ENCODE measurements around the gene LEP. TPM values are rescaled to one million over a fixed set of nuclear protein-coding genes. Genes with fewer than 3 reads are reported as not detected.

The LEP gene
- total and polyA plus RNA-seq, 4 donors, result 0.37 to 1.3 TPM; not detected in 2

GRCh38 chr7:128215281-128215680, 25.8 kb upstream of the LEP start:
- H3K4me3 ChIP-seq, result no peak overlapping the region
- no peak overlapping the region for H3K9ac ChIP-seq (ENCODE audit: insufficient read depth in 1 of 2, low read length in 2 of 2)
- H3K27ac ChIP-seq (ENCODE audit: low read depth in 1 of 2, low read length in 1 of 2), result no peak overlapping the region
- H3K27me3 ChIP-seq (ENCODE audit: control insufficient read depth in 3 of 3, insufficient read depth in 3 of 3, low read length in 2 of 3), result peaks cover 0 to 13% (median 3%) of the 10 kb centered on the region in 3 donors
- 69 to 82% methylated on average over 3 of the region's 3 CpGs for whole genome bisulfite sequencing, 2 donors
- H3K9me3 ChIP-seq (ENCODE audit: control insufficient read depth in 4 of 4, insufficient read depth in 3 of 4, low read length in 3 of 4), result peaks cover 0 to 3% (median 0%) of the 10 kb centered on the region in 4 donors
- peaks cover 0 to 5% (median 0%) of the 10 kb centered on the region in 5 donors for H3K4me1 ChIP-seq (ENCODE audit: control insufficient read depth in 5 of 5, insufficient read depth in 5 of 5, low read length in 5 of 5)
- DNase-seq, result peak in 2 of 3 donors; percentile 11 to 26
- H3K36me3 ChIP-seq (ENCODE audit: control insufficient read depth in 4 of 4, insufficient read depth in 4 of 4, low read length in 4 of 4), result no peaks in the 10 kb centered on the region
- TF ChIP-seq CTCF (IDR thresholded peaks at IDR 0.05; ENCODE audit: control extremely low read depth, extremely low read depth), result no peak
- ATAC-seq (ENCODE audit: insufficient read depth, low FRiP score), result no peak

- H3K36me3 ChIP-seq (ENCODE audit: control insufficient read depth in 4 of 4, insufficient read depth in 4 of 4, low read length in 4 of 4), result no peaks in the 10 kb centered on the region
- peak; percentile 41 to 53 (median 48) for DNase-seq
- peaks cover 0 to 5% (median 0%) of the 10 kb centered on the region in 5 donors for H3K4me1 ChIP-seq (ENCODE audit: control insufficient read depth in 5 of 5, insufficient read depth in 5 of 5, low read length in 5 of 5)
- no peak overlapping the region for H3K9ac ChIP-seq (ENCODE audit: insufficient read depth in 1 of 2, low read length in 2 of 2)
- H3K9me3 ChIP-seq (ENCODE audit: control insufficient read depth in 4 of 4, insufficient read depth in 3 of 4, low read length in 3 of 4), result peaks cover 0 to 3% (median 0%) of the 10 kb centered on the region in 4 donors
- no peak for ATAC-seq (ENCODE audit: insufficient read depth, low FRiP score)
- TF ChIP-seq CTCF (IDR thresholded peaks at IDR 0.05; ENCODE audit: control extremely low read depth, extremely low read depth), result no peak
- H3K27me3 ChIP-seq (ENCODE audit: control insufficient read depth in 3 of 3, insufficient read depth in 3 of 3, low read length in 2 of 3), result peaks cover 0 to 14% (median 3%) of the 10 kb centered on the region in 3 donors
- no peak overlapping the region for H3K27ac ChIP-seq (ENCODE audit: low read depth in 1 of 2, low read length in 1 of 2)
- WGBS, 2 donors, result 54 to 64% methylated on average over 1 of the region's 1 CpG
- H3K4me3 ChIP-seq, result no peak overlapping the region
Measured at GRCh38 chr7:128215739-128216138, 25.3 kb upstream of the LEP start.

DNA sequence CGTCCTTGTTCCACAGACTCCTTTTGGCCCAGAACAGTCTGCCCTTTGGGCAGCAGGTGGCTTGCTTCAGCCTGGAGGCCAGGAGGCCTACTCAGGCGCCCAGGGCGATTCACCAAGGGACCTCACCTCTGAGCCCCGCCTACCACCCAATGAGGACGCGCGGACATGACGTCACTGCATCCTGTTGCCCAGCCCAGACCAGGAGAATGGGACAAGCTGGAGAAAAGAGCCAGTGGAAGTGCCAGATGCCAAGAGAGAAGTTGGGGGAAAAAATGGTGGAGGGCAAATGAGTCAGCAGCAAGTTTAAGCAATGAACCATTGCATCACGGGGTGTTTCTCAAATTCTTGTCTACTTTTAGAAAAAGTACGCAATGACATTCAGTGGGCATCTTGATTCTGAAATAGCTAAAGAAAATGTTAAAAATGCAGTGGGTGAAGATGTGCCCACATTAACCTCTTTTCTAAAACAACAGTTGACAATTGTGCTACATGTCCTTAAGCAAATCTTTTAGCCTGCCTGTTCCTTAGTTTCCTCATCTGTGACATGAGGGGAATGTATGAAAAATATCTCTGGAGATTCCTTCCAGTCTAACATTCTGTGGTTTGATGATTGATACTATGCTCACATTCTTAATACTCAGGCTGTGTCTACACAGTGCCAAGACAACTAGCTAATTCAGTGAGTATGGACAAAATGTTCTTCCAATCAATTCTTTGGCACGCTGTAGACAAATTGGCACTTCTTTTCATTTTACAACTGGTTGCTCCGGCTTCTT, 23.9 kb upstream of the LEP start:
- WGBS, 2 donors, result 68 to 73% methylated on average over 12 of the region's 12 CpGs
- DNase-seq, result no peak
- H3K4me1 ChIP-seq (ENCODE audit: control insufficient read depth in 5 of 5, insufficient read depth in 5 of 5, low read length in 5 of 5), result peaks cover 0 to 5% (median 0%) of the 10 kb centered on the region in 5 donors
- H3K4me3 ChIP-seq, result no peak overlapping the region
- H3K36me3 ChIP-seq (ENCODE audit: control insufficient read depth in 4 of 4, insufficient read depth in 4 of 4, low read length in 4 of 4), result no peaks in the 10 kb centered on the region
- H3K9me3 ChIP-seq (ENCODE audit: control insufficient read depth in 4 of 4, insufficient read depth in 3 of 4, low read length in 3 of 4), result peaks cover 0 to 3% (median 0%) of the 10 kb centered on the region in 4 donors
- peak; percentile 60 for ATAC-seq (ENCODE audit: insufficient read depth, low FRiP score)
- TF ChIP-seq CTCF (IDR thresholded peaks at IDR 0.05; ENCODE audit: control extremely low read depth, extremely low read depth), result no peak
- peaks cover 0 to 11% (median 3%) of the 10 kb centered on the region in 3 donors for H3K27me3 ChIP-seq (ENCODE audit: control insufficient read depth in 3 of 3, insufficient read depth in 3 of 3, low read length in 2 of 3)
- no peak overlapping the region for H3K9ac ChIP-seq (ENCODE audit: insufficient read depth in 1 of 2, low read length in 2 of 2)
- peak overlapping the region in 1 of 2 donors; percentile 2 for H3K27ac ChIP-seq (ENCODE audit: low read depth in 1 of 2, low read length in 1 of 2)
